Measurements from ENCODE around the gene SH2D7.

DNA sequence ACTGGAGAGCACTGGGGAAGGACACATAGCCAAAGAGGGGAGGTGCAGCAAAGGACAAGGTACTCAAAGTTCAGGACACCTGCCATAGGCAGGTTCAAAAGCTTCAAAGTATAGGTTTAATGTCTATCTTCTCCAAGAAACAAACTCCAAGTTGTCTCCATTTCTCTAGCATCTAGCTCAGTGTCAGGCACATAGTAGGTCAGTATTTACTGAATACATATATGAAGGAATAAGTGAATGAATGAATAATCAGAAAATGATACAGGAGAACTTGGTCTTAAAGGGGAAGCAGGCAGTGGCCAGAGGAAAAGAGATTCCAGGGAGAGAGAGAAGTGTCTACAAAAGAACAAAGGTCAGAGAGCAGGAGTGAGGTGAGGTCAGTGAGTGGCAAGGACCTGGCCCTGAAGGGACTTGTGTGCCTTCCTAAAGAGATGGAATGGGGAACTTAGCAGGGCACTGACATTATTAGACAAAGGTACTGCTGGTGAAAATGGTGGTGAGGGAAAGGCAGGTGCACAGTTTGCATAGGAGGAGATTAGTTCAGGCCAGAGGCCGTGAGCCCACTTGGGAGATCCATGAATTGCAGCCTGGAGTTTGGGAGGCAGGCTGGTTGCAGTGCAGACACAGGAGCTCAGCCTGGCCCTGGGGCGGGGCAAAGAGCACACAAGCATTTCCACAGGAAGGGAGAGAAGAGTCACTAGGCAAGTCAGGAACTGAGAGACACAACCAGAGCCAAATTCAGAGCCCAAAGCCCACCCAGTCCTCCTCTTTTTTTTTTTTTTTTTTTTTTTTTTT, 36.2 kb upstream of the SH2D7 start:
- TF ChIP-seq, protein P1, sequence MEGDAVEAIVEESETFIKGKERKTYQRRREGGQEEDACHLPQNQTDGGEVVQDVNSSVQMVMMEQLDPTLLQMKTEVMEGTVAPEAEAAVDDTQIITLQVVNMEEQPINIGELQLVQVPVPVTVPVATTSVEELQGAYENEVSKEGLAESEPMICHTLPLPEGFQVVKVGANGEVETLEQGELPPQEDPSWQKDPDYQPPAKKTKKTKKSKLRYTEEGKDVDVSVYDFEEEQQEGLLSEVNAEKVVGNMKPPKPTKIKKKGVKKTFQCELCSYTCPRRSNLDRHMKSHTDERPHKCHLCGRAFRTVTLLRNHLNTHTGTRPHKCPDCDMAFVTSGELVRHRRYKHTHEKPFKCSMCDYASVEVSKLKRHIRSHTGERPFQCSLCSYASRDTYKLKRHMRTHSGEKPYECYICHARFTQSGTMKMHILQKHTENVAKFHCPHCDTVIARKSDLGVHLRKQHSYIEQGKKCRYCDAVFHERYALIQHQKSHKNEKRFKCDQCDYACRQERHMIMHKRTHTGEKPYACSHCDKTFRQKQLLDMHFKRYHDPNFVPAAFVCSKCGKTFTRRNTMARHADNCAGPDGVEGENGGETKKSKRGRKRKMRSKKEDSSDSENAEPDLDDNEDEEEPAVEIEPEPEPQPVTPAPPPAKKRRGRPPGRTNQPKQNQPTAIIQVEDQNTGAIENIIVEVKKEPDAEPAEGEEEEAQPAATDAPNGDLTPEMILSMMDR (optimal IDR thresholded peaks at IDR 0.05 in 1 of 3, IDR thresholded peaks at IDR 0.05 in 1 of 3, conservative IDR thresholded peaks at IDR 0.05 in 1 of 3; ENCODE audit: extremely low read depth in 1 of 3, insufficient read depth in 2 of 3, low read length in 3 of 3) = no peak
- TF ChIP-seq EZH2 (IDR thresholded peaks at IDR 0.05; ENCODE audit: low read length) = no peak

Data from keratinocyte (primary cell).